NCI-H1694 (cell line): ENCODE data around the gene ZNF248.
A peak's percentile ranks its signal among the peaks of the same experiment; 100 is the strongest.

ENCODE experiments used
- DNase-seq: peaks from one replicate; lab custom pipeline; 2025; lab: John Stamatoyannopoulos, UW

ZNF248 gene

DNA sequence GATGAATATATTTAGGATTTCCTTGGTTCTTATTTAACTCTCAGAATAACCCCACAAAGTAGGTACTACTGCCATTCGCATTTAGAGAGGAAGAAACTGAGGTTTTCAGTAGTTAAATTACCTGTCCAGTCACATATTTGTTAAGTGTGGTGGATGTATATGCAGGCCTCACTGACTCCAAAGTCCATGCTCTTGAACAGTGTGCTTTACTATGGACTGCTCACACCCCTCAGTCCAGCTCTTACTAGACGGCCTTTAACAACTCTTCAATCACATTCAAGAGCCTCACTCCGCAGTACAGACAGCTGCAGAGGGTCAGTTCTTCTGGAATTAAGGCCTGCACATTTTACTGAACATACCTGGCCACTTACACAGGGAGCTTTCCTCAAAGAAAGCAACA is 36.2 kb downstream of the ZNF248 start:
- no peak for DNase-seq

DNA sequence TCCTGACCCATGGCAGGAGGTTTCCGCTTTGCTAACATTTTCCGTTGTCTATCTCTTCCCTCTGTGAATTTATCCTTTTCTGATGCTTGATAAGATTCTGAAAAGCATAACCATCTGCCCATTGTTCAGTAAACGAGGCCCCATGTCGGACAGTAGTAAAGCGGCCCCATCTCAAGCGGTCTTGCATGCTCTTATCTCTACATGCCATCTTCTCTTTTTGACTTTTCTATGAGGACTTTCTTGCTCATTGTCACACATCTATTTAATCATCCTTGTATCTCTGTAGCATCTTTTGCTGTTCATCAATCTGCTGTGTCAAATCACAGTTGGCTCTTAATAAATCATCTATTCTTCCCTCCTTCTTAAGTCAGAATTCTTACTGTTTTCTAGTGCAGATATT is 37.6 kb downstream of the ZNF248 start:
- DNase-seq: no peak

DNA sequence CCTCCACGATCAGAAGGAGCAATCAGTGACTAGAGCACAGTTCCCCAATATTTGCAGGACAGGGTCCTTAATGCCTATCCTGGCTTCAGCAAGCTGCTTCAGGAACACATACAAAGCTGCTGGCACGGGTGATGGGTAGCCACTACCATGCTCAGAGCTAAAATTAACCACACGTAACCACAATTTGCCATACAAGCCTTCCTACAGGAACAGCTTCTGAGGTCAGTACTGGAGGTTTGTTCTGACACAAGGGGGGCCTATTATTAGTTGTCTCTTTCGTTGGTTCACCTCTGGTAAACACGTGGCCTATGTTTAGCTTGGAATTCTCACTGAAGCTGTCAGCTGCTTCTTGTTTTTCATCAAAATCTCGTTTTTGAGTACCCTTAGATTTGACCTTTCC is 41.1 kb downstream of the ZNF248 start:
- no peak for DNase-seq

DNA sequence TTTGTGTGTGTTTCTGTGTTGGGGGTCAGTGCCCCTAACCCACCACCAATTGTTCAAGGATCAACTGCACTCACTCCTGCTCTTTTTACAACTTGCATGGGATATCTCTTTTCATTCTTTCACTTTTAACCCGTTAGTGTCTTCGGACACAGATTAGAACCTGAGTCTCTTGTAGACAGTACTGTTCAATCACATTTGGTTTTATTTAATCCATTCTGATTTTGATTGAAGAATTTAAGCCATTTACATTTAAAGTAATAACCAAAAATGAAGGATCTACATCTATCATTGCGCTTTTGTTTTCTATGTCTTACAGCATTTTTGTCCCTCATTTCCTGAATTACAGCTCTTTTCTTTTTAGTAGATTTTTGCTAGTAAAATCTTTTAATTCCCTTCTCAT is 43.6 kb downstream of the ZNF248 start:
- no peak for DNase-seq

DNA sequence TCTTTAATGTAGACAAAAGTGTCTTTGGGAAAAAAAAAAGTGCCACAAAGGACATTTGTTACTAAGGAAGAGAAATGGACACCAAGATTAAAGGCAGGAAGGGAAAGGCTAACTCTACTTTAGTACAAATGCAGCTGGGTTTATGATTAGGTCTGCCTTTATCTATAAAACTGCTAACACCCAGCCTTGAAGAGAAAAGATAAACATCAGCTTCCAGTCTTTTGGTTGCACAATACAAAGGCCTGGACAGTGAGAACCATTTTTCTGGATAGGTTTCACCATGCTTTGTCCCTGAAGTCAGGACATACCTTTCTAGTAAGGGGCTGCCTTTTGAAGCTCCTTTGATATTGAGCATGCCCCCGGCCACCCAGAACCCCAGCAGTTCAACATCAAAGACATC is 45.1 kb downstream of the ZNF248 start:
- no peak for DNase-seq

DNA sequence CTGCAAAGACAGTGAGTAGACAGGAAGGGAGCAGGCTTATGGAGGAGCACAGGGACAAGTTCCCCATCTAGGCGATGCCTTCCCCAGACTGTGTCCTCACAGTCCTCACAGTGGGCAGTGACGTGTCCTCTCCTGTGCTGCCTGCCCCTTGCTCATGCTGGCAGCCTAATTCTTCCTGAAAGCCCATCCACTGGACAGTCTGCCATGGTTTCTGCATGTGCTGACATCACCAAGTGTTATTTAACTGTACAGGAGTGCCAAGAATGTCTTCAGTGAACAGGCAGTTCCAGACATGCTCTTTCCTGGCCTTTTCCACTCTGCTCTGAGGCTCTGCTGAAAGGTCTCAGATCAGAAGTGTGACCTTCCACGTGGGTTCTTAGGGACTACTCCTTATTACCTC is 54.1 kb downstream of the ZNF248 start:
- DNase-seq: no peak

DNA sequence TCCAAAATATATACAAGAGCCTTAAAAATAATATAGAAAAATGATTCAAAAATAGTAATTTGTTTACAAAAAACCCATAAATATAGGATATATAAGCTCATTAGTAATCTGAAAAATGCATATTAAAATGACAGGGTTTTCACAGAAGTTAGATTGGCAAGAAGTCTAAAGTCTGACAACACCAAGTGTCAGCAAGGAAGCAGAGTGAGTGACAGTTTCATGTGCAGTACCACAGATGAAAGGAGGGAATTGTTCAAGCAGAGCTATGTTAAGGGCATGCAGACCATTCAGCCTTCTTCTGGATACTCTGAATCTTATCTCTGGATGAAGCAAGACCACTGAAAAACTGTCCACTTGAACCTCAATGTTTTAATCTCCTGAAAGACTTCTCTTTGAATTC is 55.9 kb downstream of the ZNF248 start:
- no peak for DNase-seq

DNA sequence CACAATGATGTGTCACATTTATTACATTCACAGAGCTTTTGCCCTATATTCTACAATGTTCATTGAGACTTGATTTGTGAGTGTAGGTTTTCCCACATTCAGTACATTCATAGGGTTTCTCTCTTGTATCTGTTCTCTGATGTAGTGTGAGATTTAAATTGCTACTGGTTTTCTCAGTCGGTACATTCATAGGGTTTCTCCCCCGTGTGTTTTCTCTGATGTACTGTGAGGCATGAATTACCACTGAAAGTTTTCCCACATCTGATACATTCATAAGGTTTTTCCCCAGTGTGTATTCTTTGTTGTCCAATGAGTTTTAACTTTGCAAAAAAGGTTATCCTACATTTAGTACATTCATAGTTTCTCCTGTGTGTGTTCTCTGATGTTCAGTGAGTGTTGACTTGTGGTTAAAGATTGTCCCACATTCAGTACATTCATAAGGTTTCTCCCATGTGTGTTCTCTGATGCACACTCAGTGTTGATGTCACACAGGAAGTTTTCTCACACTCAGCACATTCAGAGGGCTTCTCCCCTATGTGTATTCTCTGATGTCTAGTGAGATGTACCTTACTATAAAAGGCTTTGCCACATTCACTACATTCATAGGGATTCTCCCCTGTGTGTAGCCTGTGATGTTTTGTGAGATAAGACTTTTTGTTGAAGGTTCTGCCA is 63.0 kb downstream of the ZNF248 start:
- DNase-seq: no peak

DNA sequence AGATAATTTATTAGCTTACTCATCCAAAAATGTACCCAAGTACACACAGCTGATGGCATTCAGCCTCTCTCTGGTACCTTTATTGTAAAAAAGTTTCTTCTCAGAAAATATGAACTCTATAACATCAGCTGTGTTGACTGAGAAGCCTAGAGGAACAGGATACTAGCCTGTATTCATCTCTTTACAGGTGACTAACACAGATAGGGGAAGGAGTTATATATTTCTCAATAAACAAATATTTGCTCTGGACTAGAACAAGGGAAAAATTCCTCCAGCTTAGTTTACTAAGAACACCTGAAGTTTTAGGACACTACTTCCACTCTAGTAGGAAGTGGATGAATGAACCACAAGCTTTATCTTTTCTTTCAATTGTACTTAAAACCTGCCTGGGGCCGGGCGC is 67.8 kb downstream of the ZNF248 start:
- DNase-seq: no peak

DNA sequence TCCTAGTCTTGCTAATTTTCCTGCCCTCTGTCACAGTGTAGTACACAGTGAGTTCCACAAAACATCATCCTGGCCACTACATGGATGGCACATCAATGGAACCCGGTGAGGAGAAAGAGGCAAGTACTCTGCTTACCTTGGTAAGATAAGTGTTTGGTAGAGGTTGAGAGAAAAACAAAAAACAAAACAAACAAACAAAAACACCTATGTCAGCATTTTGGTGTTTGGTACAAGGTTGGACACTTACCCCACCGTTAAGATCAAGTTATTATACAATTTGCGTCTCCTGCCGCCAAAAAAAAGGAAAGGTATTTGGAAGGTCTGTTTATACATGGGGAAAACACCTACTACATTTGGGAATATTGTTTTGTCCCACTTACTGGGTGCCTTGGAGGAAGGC is 72.7 kb downstream of the ZNF248 start:
- DNase-seq: no peak

DNA sequence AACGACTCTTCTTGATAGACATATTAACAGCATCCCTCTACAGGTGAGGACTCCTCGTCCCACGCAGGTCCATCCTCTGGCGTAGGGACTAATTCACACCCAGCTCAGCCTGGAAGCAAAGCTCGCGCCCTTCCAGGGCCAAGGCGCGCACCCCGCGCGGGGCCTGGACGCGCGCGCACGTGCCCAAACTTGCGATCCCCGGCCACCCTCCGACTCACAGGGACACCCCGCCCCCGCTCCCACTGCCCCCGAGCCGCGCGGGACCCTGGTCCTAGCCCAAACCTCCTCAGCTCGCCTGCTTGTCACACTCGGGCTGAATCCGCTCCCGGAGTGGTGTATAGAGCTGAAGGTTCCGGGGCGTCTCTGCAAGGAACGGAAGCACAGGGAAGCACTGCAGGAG is 76.9 kb downstream of the ZNF248 start:
- DNase-seq: no peak

DNA sequence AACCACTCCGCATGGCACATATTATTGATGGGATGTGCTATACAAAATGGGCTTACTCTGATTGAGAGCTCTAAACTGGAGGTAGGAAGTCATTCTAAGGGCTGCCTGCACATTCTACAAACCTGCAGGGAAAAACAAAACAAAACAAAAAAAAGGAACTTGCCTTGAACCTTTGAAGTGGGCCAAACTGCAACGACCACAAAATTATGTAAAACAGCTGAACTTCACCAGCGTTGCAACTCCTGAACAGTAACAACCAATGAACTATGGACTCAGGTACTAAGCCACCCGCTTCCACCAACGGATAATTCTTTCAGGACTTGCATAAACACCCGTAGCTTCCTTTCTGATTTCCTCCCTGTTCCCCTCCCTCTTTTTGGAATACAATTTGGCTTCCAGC is 80.4 kb downstream of the ZNF248 start:
- DNase-seq: no peak

DNA sequence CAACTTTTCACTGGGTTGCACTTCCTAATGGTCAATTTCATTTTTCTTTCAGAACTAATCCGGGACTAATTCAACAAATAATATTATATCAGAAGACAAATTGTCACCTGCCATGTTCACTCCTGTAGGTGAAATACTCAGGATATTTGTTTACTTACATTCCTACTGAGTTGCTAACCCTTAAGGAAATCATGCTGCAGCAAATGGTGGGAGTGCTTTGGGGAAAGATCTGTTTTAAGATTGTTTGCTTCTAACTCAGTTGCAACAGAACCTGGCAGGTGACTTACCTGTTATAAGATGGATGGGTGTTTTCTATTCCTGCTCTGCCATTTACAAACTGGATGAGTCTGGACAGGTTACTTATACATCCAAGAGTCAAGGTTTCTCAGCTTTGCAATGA is 81.8 kb downstream of the ZNF248 start:
- DNase-seq: no peak

DNA sequence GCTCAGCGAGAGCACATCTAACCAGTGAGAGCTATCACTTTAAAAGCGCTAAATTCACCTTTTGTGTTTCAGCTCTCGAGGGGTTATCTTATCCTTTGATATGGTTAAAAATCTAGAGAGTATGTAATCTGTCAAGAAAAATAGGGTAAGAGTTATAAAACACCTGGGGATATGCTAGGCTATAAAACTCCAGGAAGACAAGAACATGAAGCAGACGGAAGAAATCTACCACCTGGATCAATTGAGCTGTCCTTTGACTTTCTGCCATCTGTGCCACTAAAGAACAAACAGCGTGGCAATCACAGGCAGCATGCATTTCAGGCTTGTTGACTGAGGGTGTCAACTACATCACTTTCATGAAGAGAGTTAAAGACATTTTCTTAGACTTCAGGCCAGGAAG is 83.1 kb downstream of the ZNF248 start:
- DNase-seq: no peak

DNA sequence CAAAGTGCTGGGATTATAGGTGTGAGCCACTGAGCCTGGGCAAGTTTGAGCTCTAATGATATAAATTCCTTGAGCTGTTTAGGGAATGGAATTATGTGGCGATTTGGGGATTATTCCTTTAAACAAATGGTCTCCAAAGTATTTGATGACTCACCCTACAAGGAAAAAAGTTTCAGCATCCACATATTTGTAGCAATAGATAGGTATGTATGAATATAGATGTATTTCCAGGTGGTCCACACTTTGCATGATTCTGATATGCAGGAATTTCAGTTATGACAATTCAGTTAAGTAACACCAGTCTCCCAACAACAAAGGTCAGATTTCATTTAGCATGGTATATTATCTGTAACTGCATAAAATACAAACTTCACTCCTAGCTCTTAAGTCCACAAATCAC is 92.2 kb downstream of the ZNF248 start:
- DNase-seq: no peak

DNA sequence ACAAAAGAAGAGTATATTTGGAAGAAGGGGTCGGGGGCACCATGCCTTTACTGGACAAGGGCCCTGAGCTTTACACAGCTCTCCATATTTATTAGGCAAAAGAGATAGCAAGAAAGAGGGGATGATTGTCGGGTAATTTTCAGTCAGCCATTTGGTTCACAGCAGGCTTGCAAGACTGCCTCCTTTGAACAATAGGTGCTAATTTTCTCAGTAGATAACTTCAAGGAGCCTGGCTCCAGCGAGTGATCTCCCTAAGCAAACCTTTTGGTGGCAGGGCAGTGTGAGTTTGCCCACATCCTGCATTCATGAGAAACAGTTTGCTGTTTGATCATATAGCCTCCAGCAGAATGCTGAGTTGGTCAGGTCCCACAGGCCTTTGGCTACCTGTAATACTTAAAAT is 94.3 kb downstream of the ZNF248 start:
- no peak for DNase-seq

DNA sequence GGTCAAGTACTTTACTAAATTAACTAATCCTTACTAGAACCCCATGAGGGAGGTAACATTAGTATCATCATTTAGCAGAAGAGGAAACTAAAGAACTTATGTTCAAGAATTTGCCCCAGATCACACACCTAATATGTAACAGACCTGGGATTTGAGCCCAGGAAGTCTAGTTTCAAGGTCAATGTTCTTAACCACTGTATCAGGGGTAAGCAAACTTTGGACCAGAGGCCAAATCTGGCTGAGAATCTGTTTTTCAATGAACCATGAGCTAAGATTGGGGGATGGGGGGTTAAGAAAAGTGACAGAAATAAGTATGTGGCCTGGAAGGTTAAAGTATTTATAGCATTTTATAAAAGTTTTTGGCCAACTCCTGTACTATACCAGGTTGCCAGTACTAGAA is 95.1 kb downstream of the ZNF248 start:
- DNase-seq: no peak

DNA sequence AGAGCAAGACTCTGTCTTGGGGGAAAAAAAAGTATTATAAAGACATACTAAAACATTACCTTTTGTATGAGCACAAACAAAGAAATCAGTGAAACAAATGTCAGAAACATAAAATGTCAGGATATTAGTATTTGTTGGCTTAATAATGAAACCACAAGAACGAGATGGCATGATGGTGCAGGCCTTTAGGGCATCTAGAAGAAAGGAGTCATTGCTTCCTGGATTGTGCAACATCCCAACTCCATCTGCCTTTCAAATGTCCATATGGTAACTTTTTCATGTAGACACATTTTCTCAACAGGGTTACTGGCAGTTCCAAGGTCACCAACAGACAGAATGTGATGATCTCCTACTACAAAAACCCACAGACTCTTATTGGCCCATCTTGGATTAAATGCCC is 96.6 kb downstream of the ZNF248 start:
- DNase-seq: no peak

DNA sequence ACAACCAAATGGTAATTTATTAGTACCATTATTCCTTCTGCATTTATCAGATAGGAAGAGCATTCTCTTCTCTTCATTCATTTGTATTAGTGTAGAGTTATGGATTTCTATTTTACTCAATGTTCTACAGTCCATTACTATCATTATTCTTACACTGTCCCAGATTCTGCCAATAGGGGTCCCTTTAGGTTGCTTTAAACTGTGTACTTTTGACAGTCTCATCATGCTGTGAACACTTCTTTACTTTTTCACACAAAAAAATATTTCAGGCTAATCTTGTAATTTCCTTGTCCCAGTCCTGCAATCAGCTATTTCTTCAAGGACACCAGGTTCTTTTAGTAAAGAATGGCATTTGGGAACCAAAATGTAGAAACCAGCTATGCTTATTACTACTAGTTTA is 99.3 kb downstream of the ZNF248 start:
- DNase-seq: no peak

DNA sequence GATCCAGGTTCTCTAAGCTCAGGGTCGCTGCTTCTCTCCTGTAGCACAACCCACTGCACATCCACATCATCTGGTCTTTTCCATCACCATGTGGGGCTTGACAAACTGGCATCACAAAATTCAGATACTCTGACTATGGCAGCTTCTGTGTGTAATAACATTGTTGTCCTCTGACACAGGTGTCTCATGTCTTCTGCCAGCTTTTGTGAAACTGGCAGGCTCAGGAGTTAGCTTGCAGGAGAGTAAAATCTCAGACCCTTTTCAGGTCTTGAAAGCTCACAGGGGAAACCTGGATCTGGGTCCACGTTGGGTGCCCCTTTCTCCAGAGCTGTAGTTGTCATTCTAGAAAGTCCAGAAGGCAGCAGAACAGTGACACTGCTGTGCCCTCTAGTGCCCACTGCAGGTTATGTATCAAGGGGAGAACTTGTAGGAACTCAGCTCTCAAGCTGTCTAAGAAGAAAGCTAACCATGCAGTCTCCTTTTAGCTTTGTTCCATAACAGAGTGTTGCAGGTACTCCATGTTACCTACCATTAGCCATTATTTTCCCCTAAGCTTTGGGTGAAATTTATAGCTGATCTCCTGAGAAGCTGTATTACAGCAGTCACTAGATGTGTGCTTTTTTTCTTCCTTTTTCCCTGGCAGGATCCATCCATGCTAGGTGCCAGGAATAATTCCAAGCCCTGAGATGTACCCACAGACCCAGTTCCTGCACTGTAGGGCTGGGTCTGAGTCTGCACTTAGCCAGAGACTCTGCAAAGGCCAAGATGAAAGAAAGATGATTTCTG is 102.7 kb downstream of the ZNF248 start:
- DNase-seq: peak; percentile 24

DNA sequence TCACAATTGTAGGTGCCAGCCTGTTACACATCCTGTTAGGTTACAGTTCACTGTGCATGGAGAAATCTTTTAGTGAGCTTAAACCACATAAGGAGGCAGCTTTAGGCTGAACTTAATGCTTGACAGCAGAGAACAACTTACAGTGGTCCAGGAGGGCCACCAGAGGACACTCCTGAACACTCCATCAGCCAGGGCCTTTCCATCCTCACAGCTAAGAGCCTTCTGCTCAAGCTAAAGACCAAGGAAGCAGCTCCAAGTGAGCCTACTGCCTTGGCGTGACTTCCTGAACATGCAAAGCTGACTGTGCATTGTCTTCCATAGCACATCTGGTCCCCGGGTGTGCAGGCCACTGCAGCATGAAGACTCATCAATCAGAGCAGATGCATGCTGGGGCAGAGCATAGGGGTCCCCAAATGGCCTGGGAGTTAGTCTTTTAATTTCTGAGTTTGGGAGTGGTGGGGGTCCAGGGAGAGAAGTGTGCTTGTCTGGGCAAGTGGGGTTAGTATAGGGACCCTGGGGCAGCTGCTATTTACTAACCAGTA is 105.0 kb downstream of the ZNF248 start:
- DNase-seq: no peak

DNA sequence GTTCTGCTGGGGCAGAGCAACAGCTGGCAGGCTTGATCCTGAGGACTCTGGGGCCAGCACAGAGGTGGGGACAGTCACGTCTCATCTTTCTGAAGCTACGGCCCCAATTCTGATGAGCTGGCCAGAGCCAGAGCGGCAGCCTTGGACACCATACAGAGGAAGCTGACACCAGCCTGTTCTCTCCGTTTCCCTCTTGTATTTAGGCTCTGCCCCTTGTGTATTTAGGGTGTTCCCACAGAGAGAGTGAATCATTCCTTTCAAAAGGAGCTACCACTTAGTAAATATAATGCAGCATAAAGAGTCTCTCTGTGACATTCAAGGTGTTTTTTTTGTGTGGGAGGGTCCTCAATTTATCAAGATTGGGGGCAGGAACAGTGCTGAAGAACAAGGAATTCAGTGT is 109.2 kb downstream of the ZNF248 start:
- no peak for DNase-seq

DNA sequence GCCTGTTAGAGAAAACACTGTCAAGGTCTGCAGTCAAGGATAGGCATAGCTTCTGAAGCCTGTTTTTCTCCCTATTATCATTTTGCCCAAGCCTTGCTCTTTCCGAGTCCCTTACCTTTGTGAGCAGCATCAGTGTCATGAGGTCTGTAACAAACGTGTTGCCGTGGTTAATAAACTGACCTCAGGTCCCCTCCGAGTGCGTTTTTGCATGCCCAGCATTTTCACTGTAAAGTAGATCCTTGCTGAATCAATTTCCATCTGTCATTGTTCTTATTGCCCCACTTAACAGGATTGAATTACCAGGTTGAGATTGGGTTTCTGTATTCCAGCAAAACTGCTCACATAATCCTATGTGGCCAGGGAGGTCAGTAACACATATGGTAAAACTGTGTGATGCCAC is 110.3 kb downstream of the ZNF248 start:
- no peak for DNase-seq

DNA sequence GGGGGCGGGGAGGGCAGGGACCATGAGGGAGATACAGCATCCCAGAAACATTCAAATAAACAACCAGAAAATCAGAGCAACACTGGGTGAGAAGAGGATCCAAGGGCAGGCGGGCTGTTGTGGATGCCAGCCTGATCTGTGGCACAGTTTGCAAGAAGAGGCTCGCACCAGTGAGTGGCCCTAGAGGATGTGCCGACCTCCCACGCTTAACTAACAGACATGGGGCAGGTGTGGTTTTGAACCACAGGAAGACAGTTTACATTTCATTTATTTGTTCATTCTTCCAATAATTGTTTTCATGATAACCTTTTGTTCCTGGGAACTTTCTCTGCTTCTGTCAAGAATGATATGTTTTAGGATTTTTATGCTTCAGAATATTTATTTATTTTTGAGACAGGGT is 115.6 kb downstream of the ZNF248 start:
- DNase-seq: no peak
